ENCODE measurements around the gene AMPH.

AMPH gene

DNA sequence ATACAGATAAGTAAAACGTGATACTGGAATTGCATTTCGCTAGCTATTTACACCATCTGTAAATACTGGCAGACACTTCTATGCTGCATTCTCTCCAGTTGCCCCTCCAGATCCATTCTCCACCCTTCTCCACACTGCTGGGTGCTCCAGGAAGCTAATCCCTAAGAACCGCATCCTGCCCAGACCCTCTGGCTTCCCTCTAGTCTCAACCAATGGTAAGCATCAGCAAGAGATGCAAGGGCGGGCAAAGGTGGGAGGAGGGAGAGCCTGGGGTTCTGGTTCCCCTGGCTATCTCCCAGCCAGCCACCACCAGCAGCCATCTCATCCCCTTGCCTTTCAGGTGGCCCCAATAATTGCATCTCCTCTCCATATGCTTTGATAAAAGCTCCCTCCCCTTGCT lies 84.4 kb downstream of the AMPH start:
- DNase-seq (ENCODE audit: insufficient read length, low spot score): no peak
- no peak for FAIRE-seq
- TF ChIP-seq POLR2AphosphoS5 (IDR thresholded peaks at IDR 0.05; ENCODE audit: low read depth, low read length): no peak
- no peak for TF ChIP-seq TAF1 (IDR thresholded peaks at IDR 0.05; ENCODE audit: low read depth, low read length)
- TF ChIP-seq POLR2A (IDR thresholded peaks at IDR 0.05; ENCODE audit: low read depth, low read length): no peak
- TF ChIP-seq PAX5 (IDR thresholded peaks at IDR 0.05; ENCODE audit: insufficient read depth, low read length, severe bottlenecking): no peak
- TF ChIP-seq POU2F2 (IDR thresholded peaks at IDR 0.05; ENCODE audit: low read depth, low read length): no peak
- TF ChIP-seq SPI1 (IDR thresholded peaks at IDR 0.05; ENCODE audit: low read depth, low read length): no peak

GRCh38 chr7:38545977-38546376 lies 85.2 kb downstream of the AMPH start:
- no peak for DNase-seq (ENCODE audit: insufficient read length, low spot score)
- TF ChIP-seq TAF1 (IDR thresholded peaks at IDR 0.05; ENCODE audit: low read depth, low read length) (no peak), POU2F2 (IDR thresholded peaks at IDR 0.05; ENCODE audit: low read depth, low read length) (no peak), SPI1 (IDR thresholded peaks at IDR 0.05; ENCODE audit: low read depth, low read length) (no peak), PAX5 (IDR thresholded peaks at IDR 0.05; ENCODE audit: insufficient read depth, low read length, severe bottlenecking) (no peak), POLR2AphosphoS5 (IDR thresholded peaks at IDR 0.05; ENCODE audit: low read depth, low read length) (no peak), POLR2A (IDR thresholded peaks at IDR 0.05; ENCODE audit: low read depth, low read length) (no peak)
- FAIRE-seq: no peak

- no peak for FAIRE-seq
- TF ChIP-seq POLR2A (IDR thresholded peaks at IDR 0.05; ENCODE audit: low read depth, low read length) (no peak), POU2F2 (IDR thresholded peaks at IDR 0.05; ENCODE audit: low read depth, low read length) (no peak), SPI1 (IDR thresholded peaks at IDR 0.05; ENCODE audit: low read depth, low read length) (no peak), PAX5 (IDR thresholded peaks at IDR 0.05; ENCODE audit: insufficient read depth, low read length, severe bottlenecking) (no peak), POLR2AphosphoS5 (IDR thresholded peaks at IDR 0.05; ENCODE audit: low read depth, low read length) (no peak), TAF1 (IDR thresholded peaks at IDR 0.05; ENCODE audit: low read depth, low read length) (no peak)
- DNase-seq (ENCODE audit: insufficient read length, low spot score): no peak
Observed at GRCh38 chr7:38542156-38542555, 89.0 kb downstream of the AMPH start.

DNA sequence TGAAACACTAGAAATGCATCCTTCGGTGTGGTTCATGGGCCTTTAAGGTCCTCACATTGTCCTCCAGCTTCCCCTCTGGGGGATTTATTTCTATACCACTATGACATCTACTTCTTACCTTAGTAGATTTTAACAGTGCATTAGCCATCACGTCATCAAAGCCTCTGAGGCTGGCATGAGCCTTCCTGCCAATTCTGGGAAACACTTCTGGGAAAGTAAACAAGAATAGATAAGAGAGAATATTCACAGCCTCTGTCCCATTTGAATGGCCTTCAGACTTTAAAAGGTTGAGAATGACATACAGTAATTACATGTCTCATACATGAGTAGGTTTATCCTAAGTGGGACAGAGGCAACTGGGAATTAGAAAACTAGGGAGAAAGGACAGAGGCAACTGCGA lies 89.7 kb downstream of the AMPH start:
- no peak for FAIRE-seq
- DNase-seq (ENCODE audit: insufficient read length, low spot score): no peak
- TF ChIP-seq POLR2AphosphoS5 (IDR thresholded peaks at IDR 0.05; ENCODE audit: low read depth, low read length) (no peak), POLR2A (IDR thresholded peaks at IDR 0.05; ENCODE audit: low read depth, low read length) (no peak), PAX5 (IDR thresholded peaks at IDR 0.05; ENCODE audit: insufficient read depth, low read length, severe bottlenecking) (no peak), TAF1 (IDR thresholded peaks at IDR 0.05; ENCODE audit: low read depth, low read length) (no peak)

DNA sequence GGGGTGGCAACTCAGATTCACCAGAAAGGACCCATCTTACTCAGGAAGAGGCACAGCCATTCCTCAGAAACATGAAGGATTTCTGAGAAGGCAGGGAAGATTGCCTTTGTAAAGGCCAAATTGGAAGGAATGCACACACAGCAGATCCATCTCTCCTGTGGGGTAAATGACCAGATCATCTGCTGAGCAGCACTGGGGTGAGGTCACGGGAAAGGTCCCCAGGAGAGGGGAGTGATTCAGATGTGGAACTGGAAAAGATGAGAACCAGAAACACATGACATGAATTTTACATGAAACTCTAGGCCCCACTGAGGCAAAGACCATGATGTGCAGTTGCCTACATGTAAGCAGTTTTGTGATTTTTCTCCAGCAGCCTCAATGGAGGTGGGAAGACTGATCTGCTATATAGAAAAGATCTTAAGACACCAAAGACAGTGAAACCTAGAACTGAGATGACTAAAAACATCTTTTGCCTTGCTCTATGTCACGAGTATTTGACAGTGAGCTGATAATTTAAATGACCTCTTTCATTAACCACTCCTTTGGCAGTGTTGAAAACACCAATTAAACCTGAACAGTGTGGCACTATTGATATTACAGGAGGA lies 91.6 kb downstream of the AMPH start:
- FAIRE-seq (no peak), DNase-seq (ENCODE audit: insufficient read length, low spot score) (no peak)
- TF ChIP-seq SPI1 (IDR thresholded peaks at IDR 0.05; ENCODE audit: low read depth, low read length): no peak
- no peak for TF ChIP-seq TAF1 (IDR thresholded peaks at IDR 0.05; ENCODE audit: low read depth, low read length)
- no peak for TF ChIP-seq PAX5 (IDR thresholded peaks at IDR 0.05; ENCODE audit: insufficient read depth, low read length, severe bottlenecking)
- no peak for TF ChIP-seq POLR2AphosphoS5 (IDR thresholded peaks at IDR 0.05; ENCODE audit: low read depth, low read length)
- TF ChIP-seq POU2F2 (IDR thresholded peaks at IDR 0.05; ENCODE audit: low read depth, low read length): no peak
- TF ChIP-seq POLR2A (IDR thresholded peaks at IDR 0.05; ENCODE audit: low read depth, low read length): no peak

GRCh38 chr7:38535073-38535472 lies 96.1 kb downstream of the AMPH start:
- FAIRE-seq (no peak), DNase-seq (ENCODE audit: insufficient read length, low spot score) (no peak)
- TF ChIP-seq SPI1 (IDR thresholded peaks at IDR 0.05; ENCODE audit: low read depth, low read length): no peak
- no peak for TF ChIP-seq POLR2A (IDR thresholded peaks at IDR 0.05; ENCODE audit: low read depth, low read length)
- TF ChIP-seq POU2F2 (IDR thresholded peaks at IDR 0.05; ENCODE audit: low read depth, low read length): no peak
- no peak for TF ChIP-seq TAF1 (IDR thresholded peaks at IDR 0.05; ENCODE audit: low read depth, low read length)
- no peak for TF ChIP-seq POLR2AphosphoS5 (IDR thresholded peaks at IDR 0.05; ENCODE audit: low read depth, low read length)
- TF ChIP-seq PAX5 (IDR thresholded peaks at IDR 0.05; ENCODE audit: insufficient read depth, low read length, severe bottlenecking): no peak

GRCh38 chr7:38525857-38526256 lies 105.3 kb downstream of the AMPH start:
- TF ChIP-seq SPI1 (IDR thresholded peaks at IDR 0.05; ENCODE audit: low read depth, low read length) (no peak), POLR2AphosphoS5 (IDR thresholded peaks at IDR 0.05; ENCODE audit: low read depth, low read length) (no peak), PAX5 (IDR thresholded peaks at IDR 0.05; ENCODE audit: insufficient read depth, low read length, severe bottlenecking) (no peak), TAF1 (IDR thresholded peaks at IDR 0.05; ENCODE audit: low read depth, low read length) (no peak), POLR2A (IDR thresholded peaks at IDR 0.05; ENCODE audit: low read depth, low read length) (no peak), POU2F2 (IDR thresholded peaks at IDR 0.05; ENCODE audit: low read depth, low read length) (no peak)
- FAIRE-seq: no peak
- no peak for DNase-seq (ENCODE audit: insufficient read length, low spot score)

DNA sequence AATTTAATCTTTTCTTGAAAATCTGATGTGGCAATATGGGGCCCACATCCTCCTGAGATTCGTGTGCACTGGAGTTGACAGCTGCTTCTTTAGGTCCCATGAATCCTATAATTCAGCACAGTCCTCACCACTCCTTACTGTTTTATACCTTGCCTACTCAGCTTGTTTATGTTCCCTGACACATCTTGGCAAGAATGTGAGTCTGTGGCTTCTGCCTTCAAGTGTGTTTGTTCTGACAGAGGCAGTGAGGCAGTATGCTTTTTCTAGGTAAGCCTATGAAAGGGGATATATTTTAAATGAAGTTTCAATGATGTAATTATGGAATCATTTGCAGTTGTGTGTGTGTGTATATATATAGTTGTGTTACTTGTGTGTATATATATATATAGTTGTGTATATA lies 106.4 kb downstream of the AMPH start:
- DNase-seq (ENCODE audit: insufficient read length, low spot score) (no peak), FAIRE-seq (no peak)
- TF ChIP-seq POLR2AphosphoS5 (IDR thresholded peaks at IDR 0.05; ENCODE audit: low read depth, low read length) (no peak), POLR2A (IDR thresholded peaks at IDR 0.05; ENCODE audit: low read depth, low read length) (no peak), SPI1 (IDR thresholded peaks at IDR 0.05; ENCODE audit: low read depth, low read length) (no peak), PAX5 (IDR thresholded peaks at IDR 0.05; ENCODE audit: insufficient read depth, low read length, severe bottlenecking) (no peak), TAF1 (IDR thresholded peaks at IDR 0.05; ENCODE audit: low read depth, low read length) (no peak), POU2F2 (IDR thresholded peaks at IDR 0.05; ENCODE audit: low read depth, low read length) (no peak)

DNA sequence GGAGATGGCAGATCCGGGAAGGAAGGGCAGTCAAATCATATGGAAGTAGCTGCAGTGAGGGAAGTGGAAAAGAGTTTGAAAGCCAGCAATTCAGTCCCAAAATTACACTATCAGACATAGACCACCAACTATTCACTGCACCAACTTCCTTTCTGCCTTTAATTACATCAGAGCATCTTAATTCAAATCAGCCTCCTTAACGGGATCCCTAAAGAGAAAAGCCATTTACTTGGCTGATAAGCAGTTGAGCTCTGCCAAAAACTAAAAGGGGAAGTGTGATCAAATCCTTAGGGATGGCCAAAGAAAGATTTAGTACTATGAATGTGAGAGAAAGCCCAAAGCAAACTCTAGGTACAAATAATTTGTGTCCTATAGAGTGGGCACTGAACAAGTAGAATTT lies 110.4 kb downstream of the AMPH start:
- no peak for DNase-seq (ENCODE audit: insufficient read length, low spot score)
- FAIRE-seq: no peak

DNA sequence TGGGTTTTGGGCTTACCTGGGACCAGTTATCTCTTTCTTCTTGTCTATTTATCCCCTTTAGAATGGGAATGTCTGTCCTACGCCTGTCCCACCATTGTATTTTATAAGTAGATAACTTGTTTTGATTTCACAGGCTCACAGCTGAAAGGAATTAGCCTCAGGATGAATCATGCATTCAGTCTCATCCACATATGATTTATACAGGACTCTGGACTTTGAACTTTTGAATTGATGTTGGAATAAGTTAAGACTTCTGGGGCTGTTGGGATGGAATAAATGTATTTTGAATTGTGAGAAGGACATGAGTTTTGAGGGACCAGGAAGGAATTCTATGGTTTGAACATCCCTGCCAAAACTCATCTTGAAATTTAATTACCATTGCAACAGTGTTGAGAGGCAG lies 112.6 kb downstream of the AMPH start:
- TF ChIP-seq POLR2A (IDR thresholded peaks at IDR 0.05; ENCODE audit: low read depth, low read length) (no peak), POLR2AphosphoS5 (IDR thresholded peaks at IDR 0.05; ENCODE audit: low read depth, low read length) (no peak), POU2F2 (IDR thresholded peaks at IDR 0.05; ENCODE audit: low read depth, low read length) (no peak), TAF1 (IDR thresholded peaks at IDR 0.05; ENCODE audit: low read depth, low read length) (no peak), PAX5 (IDR thresholded peaks at IDR 0.05; ENCODE audit: insufficient read depth, low read length, severe bottlenecking) (no peak), SPI1 (IDR thresholded peaks at IDR 0.05; ENCODE audit: low read depth, low read length) (no peak)
- FAIRE-seq (no peak), DNase-seq (ENCODE audit: insufficient read length, low spot score) (no peak)

More for the DNA sequence above, 110.4 kb downstream of the AMPH start:
- TF ChIP-seq POLR2A (IDR thresholded peaks at IDR 0.05; ENCODE audit: low read depth, low read length): no peak
- no peak for TF ChIP-seq TAF1 (IDR thresholded peaks at IDR 0.05; ENCODE audit: low read depth, low read length)
- no peak for TF ChIP-seq POU2F2 (IDR thresholded peaks at IDR 0.05; ENCODE audit: low read depth, low read length)
- TF ChIP-seq PAX5 (IDR thresholded peaks at IDR 0.05; ENCODE audit: insufficient read depth, low read length, severe bottlenecking): no peak
- no peak for TF ChIP-seq POLR2AphosphoS5 (IDR thresholded peaks at IDR 0.05; ENCODE audit: low read depth, low read length)
- TF ChIP-seq SPI1 (IDR thresholded peaks at IDR 0.05; ENCODE audit: low read depth, low read length): no peak

All from GM12891 (cell line).